ENCODE measurements around the gene DNAH9.

DNA sequence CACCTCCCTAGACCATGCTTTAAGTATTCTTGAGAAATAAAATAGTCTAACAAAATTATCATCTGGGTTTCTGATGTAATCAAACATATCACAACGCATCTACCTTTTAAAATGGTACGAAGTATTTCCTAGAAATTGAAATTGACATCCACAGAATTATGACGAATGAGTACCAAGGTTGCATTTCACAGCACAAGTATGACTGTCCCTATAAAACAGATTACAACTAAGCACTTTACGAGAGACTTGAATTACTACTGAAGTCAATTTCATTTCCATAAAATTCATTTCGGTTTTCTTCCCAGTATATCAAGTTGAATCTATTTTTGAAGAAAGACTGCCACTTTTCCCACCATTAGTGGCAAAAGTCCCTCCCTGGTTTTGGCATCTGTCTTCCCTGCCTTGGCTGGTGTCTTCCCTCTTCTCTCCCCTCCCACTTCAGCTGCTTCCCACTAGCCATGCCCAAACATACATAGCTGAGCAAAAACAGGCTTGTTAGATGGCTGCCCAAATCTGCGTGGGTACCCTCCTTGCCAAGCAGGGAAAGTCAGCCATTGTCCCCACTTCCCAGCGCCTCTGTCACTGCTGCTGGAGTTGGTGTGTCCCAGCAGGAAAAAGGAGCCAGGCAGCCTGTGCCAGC is 29.2 kb downstream of the DNAH9 start:
- TF ChIP-seq POLR2AphosphoS5 (IDR thresholded peaks at IDR 0.05; ENCODE audit: low read depth, low read length) (no peak), TAF1 (IDR thresholded peaks at IDR 0.05; ENCODE audit: low read depth, low read length) (no peak), POLR2A (IDR thresholded peaks at IDR 0.05; ENCODE audit: low read depth, low read length) (no peak), POU2F2 (IDR thresholded peaks at IDR 0.05; ENCODE audit: low read depth, low read length) (no peak), PAX5 (IDR thresholded peaks at IDR 0.05; ENCODE audit: insufficient read depth, low read length, severe bottlenecking) (no peak), SPI1 (IDR thresholded peaks at IDR 0.05; ENCODE audit: low read depth, low read length) (no peak)

Data from GM12891 (cell line).